GM12872 (cell line): ENCODE data around the gene CXCR2.

Experiments
- TF ChIP-seq, protein P1 (sequence below): IDR thresholded peaks from 3 replicates; pipeline ENCODE4 v1.5.1; 2011; ENCODE audit warnings: low read depth, mild to moderate bottlenecking, low read length, moderate library complexity; ENCODE audit not compliant: insufficient read depth

CXCR2 gene

DNA sequence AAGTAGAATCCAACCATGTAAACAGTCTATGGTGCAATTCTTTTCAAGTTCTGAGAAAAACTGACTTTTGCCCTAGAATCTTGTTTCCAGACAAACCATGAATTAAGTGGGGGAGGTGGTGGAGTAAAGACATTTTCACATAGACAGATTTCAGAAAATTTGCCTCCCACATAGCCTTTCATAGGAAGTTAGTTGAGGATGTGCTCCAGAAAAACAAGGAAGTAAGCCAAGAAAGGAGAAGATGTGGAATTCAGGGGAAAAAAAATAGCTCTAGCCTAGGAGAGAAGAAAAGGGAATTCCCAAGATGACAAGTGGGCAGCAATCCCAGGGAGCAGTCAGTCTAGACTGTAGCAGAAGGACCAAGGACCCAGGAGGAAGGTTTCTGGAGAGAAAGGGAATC, 39.4 kb upstream of the CXCR2 start:
- TF ChIP-seq, protein P1, sequence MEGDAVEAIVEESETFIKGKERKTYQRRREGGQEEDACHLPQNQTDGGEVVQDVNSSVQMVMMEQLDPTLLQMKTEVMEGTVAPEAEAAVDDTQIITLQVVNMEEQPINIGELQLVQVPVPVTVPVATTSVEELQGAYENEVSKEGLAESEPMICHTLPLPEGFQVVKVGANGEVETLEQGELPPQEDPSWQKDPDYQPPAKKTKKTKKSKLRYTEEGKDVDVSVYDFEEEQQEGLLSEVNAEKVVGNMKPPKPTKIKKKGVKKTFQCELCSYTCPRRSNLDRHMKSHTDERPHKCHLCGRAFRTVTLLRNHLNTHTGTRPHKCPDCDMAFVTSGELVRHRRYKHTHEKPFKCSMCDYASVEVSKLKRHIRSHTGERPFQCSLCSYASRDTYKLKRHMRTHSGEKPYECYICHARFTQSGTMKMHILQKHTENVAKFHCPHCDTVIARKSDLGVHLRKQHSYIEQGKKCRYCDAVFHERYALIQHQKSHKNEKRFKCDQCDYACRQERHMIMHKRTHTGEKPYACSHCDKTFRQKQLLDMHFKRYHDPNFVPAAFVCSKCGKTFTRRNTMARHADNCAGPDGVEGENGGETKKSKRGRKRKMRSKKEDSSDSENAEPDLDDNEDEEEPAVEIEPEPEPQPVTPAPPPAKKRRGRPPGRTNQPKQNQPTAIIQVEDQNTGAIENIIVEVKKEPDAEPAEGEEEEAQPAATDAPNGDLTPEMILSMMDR = no peak

- TF ChIP-seq, protein P1 = no peak
Measured at GRCh38 chr2:218089259-218089658, 36.6 kb upstream of the CXCR2 start.

DNA sequence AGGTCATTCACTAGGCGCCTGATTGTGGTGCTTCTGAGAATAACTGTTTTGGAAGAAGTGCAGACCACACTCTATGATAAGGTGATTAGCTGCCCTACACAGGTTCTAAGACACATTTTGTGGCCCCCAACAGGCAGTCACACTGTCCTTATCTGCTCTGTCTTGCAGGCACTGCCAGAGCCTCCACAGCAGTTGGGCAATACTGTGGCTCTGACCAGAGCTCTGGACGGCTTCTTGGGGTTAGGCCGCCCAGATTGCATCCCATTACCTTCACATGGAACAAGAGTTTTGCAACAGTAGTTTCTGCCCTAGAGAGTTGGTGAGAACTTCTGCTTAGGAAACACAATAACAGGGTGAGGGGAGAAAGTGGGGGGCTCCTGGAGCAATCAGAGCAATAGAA, 34.1 kb upstream of the CXCR2 start:
- TF ChIP-seq, protein P1 = no peak

DNA sequence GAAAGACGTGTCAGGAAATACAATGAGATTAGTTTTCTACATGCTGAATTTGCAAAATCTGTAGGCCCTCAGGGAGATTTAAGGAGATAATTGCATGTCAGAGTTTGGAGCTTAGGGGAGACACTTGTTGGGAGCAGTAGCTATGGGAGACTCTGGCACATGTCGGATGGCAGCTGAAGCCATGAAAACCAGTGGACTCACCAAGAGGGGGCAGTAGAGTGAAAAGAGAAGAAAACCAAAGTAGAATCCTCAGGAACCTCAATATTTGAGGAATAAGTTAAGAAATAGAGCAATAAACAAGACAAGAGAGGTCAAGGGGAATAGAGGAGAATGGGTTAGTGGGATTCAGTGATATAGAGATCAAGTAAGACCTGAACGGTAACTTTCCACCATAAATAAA, 31.9 kb upstream of the CXCR2 start:
- TF ChIP-seq, protein P1 = no peak

GRCh38 chr2:218095853-218096252, 30.0 kb upstream of the CXCR2 start:
- TF ChIP-seq, protein P1 = no peak

DNA sequence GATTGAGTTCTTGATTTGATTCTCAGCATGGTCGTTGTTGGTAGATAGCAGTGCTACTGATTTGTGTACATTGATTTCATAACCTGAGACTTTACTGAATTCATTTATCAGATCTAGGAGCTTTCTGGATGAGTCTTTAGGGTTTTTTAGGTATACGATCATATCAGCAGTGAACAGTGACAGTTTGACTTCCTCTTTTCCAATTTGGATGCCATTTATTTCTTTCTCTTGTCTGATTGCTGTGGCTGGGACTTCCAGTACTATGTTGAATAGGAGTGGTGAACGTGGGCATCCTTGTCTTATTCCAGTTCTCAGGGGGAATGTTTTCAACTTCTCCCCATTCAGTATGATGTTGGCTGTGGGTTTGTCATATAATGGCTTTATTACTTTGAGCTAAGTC, 27.9 kb upstream of the CXCR2 start:
- TF ChIP-seq, protein P1 = no peak

DNA sequence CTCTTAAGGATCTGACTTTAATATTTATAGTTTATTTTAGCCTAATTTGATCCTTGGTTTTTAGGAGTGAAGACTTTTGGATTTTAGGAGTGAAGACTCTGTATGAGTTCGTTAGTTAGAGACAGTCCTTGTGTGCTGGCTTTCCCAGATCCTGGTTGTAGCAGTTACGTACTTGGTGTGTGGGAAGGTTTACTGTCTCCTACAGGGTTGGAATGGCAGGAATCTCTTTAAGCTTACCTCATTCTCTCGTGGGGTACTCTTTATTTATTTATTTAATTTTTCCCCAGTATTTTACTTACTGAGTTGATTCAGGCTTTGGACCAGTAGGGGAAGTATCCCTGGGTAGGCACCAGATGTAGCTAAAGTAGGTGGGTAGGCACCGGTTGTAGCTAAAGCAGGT, 1.8 kb upstream of the CXCR2 start:
- TF ChIP-seq, protein P1 = no peak

DNA sequence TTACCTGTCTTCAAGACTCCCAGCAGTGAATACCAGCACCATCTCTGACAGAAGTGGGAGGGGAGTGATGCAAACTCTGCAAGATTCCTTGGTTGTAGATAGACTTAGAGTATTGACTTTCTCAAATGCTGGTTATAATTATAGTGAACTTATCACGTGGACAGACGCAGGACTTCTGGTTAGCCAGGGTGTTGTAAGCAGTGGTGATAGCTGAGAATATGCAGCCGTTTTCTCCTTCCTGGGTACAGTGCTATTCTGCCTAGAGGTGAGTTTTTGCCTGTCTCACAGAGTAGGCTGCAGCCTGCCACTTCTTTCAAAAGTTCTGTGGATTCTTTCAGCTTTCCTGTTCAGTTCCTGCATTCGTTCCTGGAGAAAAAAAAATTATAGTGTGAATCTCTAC, 733 bp upstream of the CXCR2 start:
- TF ChIP-seq, protein P1 = no peak
